Stimulated activated CD8-positive, alpha-beta memory T cell treated with anti-CD3 and anti-CD28 coated beads, Interleukin-7, amount 100 ng/mL, for 4 hours (primary cell): ENCODE results near the gene EIF4G3.
"Not testable (repeated sequence)": the region's sequence is repeated elsewhere in the genome, so short reads cannot be mapped to it uniquely, and the experiment has no call there.

Experiments
- DNase-seq, 2 donors: peaks; one replicate each; pipeline ENCODE4 v3.0.0-alpha.2; 2020; ENCODE audit warnings: low read depth in 2 of 2

The EIF4G3 gene

GRCh38 chr1:20949871-20950590 lies 226.7 kb downstream of the EIF4G3 start:
- no peak for DNase-seq

GRCh38 chr1:20948101-20948500 lies 228.6 kb downstream of the EIF4G3 start:
- no peak for DNase-seq

- no peak for DNase-seq
Measured at GRCh38 chr1:20947409-20947808, 229.3 kb downstream of the EIF4G3 start.

DNA sequence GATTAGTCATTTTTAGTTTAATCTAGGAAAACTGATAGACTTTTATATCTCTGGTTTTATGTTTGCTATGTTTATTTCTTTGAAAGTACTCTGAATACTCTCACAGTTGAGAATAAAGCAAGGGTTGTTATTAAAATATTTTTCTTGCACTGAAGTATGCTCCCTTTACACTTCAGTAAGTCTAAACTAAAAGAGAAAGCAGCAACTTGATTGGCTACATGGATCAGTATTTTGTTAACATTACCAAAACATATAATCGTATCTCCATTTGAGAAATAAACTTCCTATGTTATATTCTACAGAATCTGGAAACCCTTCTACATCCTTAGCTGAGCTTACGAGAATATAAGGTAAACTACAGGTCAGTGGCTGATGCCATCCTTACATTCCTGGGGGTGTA lies 240.1 kb downstream of the EIF4G3 start:
- no peak for DNase-seq

GRCh38 chr1:20936216-20936615 lies 240.5 kb downstream of the EIF4G3 start:
- DNase-seq = no peak

DNA sequence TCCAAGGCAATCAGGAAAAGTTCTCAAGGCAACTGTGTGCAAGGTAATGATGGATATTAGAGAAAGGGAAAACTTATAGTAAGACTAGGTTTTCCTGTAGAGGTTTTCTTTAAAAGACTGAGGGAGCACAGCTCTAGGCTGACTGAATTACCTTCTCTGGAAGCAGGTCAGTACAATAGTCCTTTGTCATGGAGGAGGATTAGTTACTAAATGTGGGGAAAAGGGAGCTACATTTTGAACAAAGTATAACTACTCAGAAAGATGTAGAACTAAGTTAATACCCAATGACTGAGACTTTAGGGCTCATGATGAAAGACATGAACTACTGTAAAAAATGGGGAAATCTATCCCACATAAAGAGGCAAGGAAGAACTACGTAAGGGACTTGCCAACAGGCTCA lies 241.0 kb downstream of the EIF4G3 start:
- DNase-seq = no peak

DNA sequence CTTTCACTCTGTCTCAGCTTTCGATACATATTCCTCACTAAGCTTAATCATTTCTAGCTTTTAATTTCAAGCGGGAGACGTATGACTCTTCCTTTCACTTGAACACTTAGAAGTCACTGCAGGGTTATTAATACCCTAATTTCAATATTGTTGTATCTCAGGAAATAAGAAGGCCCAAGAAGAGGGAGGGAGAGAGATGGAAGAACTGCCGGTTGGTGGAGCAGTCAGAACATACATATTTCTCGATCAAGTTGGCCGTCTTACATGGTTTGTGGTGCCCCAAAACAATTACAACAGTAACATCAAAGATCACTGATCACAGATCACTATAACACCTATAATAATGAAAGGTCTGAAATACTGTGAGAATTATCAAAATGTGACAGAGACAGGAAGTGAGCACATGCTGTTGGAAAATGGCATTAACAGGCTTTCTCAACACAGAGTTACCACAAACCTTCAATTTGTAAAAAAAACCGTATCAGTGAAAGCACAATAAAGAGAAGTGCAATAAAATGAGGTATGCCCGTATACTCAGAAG lies 244.2 kb downstream of the EIF4G3 start:
- no peak for DNase-seq

- no peak for DNase-seq
Measured at GRCh38 chr1:20931930-20932436, 244.7 kb downstream of the EIF4G3 start.

DNA sequence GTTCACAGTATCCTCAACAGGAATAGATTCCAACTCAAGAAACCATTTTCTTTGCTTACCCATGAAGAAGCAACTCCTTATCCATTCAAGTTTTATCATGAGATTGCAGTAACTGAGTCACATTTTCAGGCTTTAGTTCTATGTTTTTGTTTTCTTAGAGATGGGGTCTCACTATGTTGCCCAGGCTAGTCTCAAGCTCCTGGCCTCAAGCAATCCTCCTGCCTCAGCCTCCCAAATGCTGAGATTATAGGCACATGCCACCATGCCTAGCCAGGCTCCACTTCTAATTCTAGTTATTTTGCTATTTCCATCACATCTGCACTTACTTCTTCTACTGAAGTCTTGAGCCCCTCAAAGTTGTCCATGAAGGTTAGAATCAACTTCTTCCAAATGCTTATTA lies 246.3 kb downstream of the EIF4G3 start:
- DNase-seq = no peak

DNA sequence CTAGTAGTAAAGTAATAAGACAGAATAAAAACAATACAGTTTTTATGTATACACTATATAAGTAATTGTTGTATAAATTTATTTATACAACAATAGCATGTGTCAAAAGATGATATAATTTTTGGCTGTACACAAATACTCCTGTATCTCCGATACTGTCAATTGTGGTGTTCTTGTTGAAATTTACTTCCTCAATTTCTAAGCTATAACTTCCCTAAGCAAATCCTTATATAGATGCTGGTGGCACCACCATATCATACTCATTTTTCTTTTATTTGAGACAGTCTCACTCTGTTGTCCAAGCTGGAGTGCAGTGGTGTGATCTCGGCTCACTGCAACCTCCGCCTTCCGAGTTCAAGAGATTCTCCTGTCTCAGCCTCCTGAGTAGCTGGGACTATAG lies 248.6 kb downstream of the EIF4G3 start:
- no peak for DNase-seq

GRCh38 chr1:20921285-20921684 lies 255.4 kb downstream of the EIF4G3 start:
- DNase-seq = no peak

GRCh38 chr1:20913242-20913641 lies 263.5 kb downstream of the EIF4G3 start:
- DNase-seq = no peak

DNA sequence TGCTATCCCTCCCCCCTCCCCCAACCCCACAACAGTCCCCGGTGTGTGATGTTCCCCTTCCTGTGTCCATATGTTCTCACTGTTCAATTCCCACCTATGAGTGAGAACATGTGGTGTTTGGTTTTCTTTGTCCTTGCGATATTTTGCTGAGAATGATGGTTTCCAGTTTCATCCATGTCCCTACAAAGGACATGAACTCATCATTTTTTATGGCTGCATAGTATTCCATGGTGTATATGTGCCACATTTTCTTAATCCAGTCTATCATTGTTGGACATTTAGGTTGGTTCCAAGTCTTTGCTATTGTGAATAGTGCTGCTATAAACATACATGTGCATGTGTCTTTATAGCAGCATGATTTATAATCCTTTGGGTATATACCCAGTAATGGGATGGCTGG lies 269.2 kb downstream of the EIF4G3 start:
- DNase-seq = not testable (repeated sequence)

GRCh38 chr1:20903437-20903836 lies 273.3 kb downstream of the EIF4G3 start:
- no peak for DNase-seq

GRCh38 chr1:20900056-20900455 lies 276.6 kb downstream of the EIF4G3 start:
- DNase-seq = no peak

DNA sequence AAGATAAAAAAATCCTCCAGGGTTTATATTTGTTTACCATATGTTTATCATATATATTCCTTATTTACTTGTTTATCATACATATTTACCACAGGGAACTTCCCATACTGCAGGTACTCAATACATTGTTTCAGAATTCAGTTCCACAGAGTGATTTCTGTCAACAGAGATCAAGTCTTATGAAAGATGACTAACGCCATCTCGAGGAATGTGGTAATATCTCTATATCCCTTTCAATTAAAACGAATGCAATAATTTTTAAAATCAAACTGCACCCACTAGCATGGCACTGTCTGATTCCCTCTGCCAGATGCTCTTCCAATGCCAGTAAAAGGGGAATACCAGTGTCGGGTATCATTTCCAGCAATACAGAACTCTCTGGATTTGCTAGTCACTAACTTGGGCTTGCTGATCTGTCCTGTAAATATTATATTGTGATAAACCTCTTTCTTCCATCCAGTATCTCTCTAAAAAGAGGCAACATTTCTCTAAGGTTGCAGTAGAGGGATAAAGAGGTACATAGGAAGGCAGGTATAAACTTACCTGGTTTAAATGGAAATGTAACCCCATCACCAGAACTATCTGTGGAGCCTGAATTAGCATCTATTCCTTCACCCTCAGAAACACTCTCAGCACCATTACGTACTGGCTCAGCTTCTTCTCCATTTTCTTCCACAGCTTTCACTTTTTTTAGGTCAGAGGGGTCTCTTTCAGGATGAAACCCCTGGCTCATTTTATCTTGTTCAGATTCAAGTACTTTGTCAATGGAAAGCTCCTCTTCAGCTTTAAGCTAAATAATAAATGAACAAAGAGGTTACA lies 277.3 kb downstream of the EIF4G3 start:
- no peak for DNase-seq

- no peak for DNase-seq
Measured at GRCh38 chr1:20896826-20897225, 279.9 kb downstream of the EIF4G3 start.

GRCh38 chr1:20893931-20894330 lies 282.8 kb downstream of the EIF4G3 start:
- DNase-seq = no peak

GRCh38 chr1:20891091-20891490 lies 285.6 kb downstream of the EIF4G3 start:
- DNase-seq = no peak

GRCh38 chr1:20887246-20887645 lies 289.5 kb downstream of the EIF4G3 start:
- no peak for DNase-seq

- DNase-seq = no peak
Measured at GRCh38 chr1:20885121-20885520, 291.6 kb downstream of the EIF4G3 start.

GRCh38 chr1:20884513-20884912 lies 292.2 kb downstream of the EIF4G3 start:
- DNase-seq = no peak

DNA sequence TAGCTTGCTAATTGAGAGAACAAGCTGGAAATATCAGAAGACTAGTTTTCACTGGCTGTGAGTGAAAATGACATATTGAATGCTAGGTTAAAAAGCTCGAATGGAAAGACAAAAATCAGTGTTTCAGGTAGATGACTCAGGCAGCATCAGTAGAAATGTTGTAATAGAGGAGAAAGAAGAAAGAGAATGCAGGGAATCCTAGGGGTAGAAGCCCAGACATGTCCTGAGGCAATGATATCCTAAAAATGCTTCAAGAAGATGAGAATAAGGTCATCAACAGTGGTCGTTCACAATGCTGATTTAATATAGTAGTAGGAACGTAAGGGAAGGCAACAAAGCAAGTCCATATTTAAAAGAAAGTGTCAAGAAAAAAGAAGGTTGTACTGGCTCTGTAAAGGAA lies 292.9 kb downstream of the EIF4G3 start:
- DNase-seq = no peak
